ENCODE measurements around the gene SAP30BP.

The SAP30BP gene

DNA sequence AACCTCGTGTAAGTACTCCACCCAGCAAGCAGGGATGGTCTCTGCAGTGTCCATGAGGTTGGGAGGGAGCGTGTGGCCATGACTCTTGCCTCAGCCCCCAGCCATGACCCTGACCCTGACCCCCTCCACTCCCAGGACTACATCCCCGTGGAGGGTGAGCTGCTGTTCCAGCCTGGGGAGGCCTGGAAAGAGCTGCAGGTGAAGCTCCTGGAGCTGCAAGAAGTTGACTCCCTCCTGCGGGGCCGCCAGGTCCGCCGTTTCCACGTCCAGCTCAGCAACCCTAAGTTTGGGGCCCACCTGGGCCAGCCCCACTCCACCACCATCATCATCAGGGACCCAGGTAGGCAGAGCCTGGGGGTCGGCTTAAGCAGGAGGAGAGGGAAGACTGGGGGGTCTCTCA is 81.6 kb downstream of the SAP30BP start:
- no peak for FAIRE-seq

- no peak for FAIRE-seq
Measured at GRCh38 chr17:75749545-75750389, 82.6 kb downstream of the SAP30BP start.

GRCh38 chr17:75750661-75751423 is 83.7 kb downstream of the SAP30BP start:
- no peak for FAIRE-seq

- no peak for FAIRE-seq
Measured at GRCh38 chr17:75751676-75752404, 84.7 kb downstream of the SAP30BP start.

DNA sequence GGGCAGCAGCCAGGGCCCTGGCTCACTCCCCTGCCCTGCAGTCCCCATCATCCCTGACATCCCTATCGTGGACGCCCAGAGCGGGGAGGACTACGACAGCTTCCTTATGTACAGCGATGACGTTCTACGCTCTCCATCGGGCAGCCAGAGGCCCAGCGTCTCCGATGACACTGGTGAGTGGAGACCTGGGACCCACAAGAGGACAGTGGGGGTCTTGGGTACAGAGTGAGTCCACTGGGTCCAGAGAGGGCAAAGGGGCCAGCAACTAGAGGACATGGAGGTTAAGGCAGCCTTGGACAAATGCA is 85.2 kb downstream of the SAP30BP start:
- FAIRE-seq, result no peak

GRCh38 chr17:75752802-75753513 is 85.8 kb downstream of the SAP30BP start:
- no peak for FAIRE-seq

GRCh38 chr17:75753514-75754377 is 86.6 kb downstream of the SAP30BP start:
- no peak for FAIRE-seq

DNA sequence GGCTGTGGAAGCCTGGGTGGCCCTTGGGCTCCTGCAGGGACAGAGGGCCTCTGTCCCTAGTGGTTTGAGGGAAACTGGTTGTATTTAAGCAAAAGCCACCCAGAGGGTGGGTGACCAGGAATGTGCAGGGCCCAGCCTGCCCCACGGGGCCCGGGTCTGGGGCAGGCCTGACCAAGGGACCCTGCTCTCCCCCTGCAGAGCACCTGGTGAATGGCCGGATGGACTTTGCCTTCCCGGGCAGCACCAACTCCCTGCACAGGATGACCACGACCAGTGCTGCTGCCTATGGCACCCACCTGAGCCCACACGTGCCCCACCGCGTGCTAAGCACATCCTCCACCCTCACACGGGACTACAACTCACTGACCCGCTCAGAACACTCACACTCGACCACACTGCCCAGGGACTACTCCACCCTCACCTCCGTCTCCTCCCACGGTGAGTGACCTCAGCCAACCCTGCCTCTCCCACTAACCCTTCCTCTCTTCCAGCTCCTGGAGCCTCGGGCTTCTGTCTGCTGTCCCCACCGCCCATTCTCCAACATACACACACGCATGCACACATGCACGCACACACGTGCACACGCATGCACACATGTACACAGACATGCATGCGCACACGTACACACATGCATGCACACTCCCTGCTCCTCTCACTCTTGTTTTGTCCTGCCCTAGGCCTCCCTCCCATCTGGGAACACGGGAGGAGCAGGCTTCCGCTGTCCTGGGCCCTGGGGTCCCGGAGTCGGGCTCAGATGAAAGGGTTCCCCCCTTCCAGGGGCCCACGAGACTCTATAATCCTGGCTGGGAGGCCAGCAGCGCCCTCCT is 87.5 kb downstream of the SAP30BP start:
- no peak for FAIRE-seq

- FAIRE-seq, result no peak
Measured at GRCh38 chr17:75755205-75755901, 88.2 kb downstream of the SAP30BP start.

- FAIRE-seq, result no peak
Measured at GRCh38 chr17:75755990-75756389, 88.9 kb downstream of the SAP30BP start.

DNA sequence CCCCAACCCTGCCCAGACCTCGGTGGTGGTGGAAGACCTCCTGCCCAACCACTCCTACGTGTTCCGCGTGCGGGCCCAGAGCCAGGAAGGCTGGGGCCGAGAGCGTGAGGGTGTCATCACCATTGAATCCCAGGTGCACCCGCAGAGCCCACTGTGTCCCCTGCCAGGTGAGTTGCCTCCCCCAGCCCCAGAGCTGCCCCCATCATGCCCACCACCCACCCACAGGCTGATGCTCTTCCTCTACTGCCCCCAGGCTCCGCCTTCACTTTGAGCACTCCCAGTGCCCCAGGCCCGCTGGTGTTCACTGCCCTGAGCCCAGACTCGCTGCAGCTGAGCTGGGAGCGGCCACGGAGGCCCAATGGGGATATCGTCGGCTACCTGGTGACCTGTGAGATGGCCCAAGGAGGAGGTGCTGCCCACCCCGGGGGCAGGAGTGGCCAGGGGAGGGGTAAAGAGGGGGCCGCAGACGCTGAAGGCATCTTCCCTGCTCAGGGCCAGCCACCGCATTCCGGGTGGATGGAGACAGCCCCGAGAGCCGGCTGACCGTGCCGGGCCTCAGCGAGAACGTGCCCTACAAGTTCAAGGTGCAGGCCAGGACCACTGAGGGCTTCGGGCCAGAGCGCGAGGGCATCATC is 89.4 kb downstream of the SAP30BP start:
- no peak for FAIRE-seq

DNA sequence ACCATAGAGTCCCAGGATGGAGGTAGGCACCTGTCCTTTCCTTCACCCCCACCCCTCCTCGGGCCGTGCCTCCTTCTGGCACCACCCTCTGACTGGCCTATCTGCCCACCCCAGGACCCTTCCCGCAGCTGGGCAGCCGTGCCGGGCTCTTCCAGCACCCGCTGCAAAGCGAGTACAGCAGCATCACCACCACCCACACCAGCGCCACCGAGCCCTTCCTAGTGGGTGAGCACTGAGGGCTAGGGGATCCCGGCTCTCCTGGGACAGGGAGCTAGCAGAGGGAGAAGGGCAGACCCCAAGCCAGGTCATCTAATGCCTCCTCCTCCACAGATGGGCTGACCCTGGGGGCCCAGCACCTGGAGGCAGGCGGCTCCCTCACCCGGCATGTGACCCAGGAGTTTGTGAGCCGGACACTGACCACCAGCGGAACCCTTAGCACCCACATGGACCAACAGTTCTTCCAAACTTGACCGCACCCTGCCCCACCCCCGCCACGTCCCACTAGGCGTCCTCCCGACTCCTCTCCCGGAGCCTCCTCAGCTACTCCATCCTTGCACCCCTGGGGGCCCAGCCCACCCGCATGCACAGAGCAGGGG is 90.0 kb downstream of the SAP30BP start:
- no peak for FAIRE-seq
